Esophagus squamous epithelium (tissue), 4 donors: Measurements from ENCODE around the gene PREX1.

ENCODE experiments used
- CTCF ChIP-seq, 6 experiments: fragments of 450-650 bp in 4 of 6; fragments of 200-600 bp in 2 of 6; sonication (generic) in 2 of 6; IDR thresholded peaks; one replicate each; pipeline ENCODE4 v1.5.1; 2016 to 2019; ENCODE audit warnings: antibody characterized with exemption in 6 of 6, mild to moderate bottlenecking in 4 of 6, moderate library complexity in 4 of 6
- POLR2A ChIP-seq, 4 donors: fragments of 450-650 bp; IDR thresholded peaks; one replicate each; pipeline ENCODE4 v1.6.1; 2017; ENCODE audit warnings: antibody characterized with exemption in 4 of 4, mild to moderate bottlenecking in 4 of 4, moderate library complexity in 3 of 4

GRCh38 chr20:48595495-48596333, 232.1 kb downstream of the PREX1 start:
- TF ChIP-seq CTCF (IDR thresholded peaks at IDR 0.05) (no peak), POLR2A (IDR thresholded peaks at IDR 0.05) (no peak)
